HCT116 (cell line): ENCODE results near the gene AK4. TPM values are rescaled to one million over a fixed set of nuclear protein-coding genes. Genes with fewer than 3 reads are reported as not detected.

Experiments
- ATAC-seq: fragments of 200-7000 bp; cut with Tn5 transposase; 2 replicates; pipeline ENCODE4 v1.9.1; 2020; ENCODE audit warnings: mild to moderate bottlenecking, moderate library complexity
- BruUV-seq: library from RNA; stranded (reverse); fragments of 400-500 nt; replicated peaks from 2 replicates; lab custom pipeline; 2021; lab: Mats Ljungman, UMichigan
- CTCF ChIA-PET: fragments of 300-600 bp; sonication (Branson Sonifier 250); formaldehyde crosslinking; loops from one replicate; lab custom pipeline; 2021; ENCODE audit warnings: antibody characterized with exemption; lab: Charles Lee
- POLR2A ChIA-PET: fragments of 300-600, 350-600 bp; sonication (Branson Sonifier 250); formaldehyde crosslinking; loops from one replicate; lab custom pipeline; 2021; ENCODE audit warnings: antibody characterized with exemption; lab: Charles Lee
- RAD21 ChIA-PET, 2 experiments: fragments of 300-600 bp; sonication (Branson Sonifier 250); formaldehyde crosslinking; loops; one replicate each; lab custom pipeline; 2023; ENCODE audit warnings: low total read pairs in 2 of 2; ENCODE audit not compliant: uncharacterized antibody in 2 of 2, unreplicated experiment in 2 of 2, low non-redundant PET in 1 of 2; lab: Charles Lee
- DNase-seq: peaks from one replicate; pipeline ENCODE4 v3.0.0-alpha.2; 2010; ENCODE audit warnings: low read depth, low spot score
- H2AFZ ChIP-seq: fragments of 200-600 bp; shearing (Covaris generic), sonication (generic); 2 replicates; pipeline ENCODE4 v1.6.1; 2017; ENCODE audit warnings: low read depth, mixed run types, mixed read lengths, antibody characterized with exemption, low read length; ENCODE audit not compliant: poor library complexity, severe bottlenecking
- H3K27ac ChIP-seq: 2 replicates; pipeline ENCODE4 v1.5.1; 2012; ENCODE audit warnings: low read depth, low read length
- H3K27me3 ChIP-seq: fragments of 200-600 bp; sonication (generic); 2 replicates; pipeline ENCODE4 v1.6.1; 2016; ENCODE audit warnings: mixed run types, low read length, mixed read lengths; ENCODE audit not compliant: insufficient read depth
- H3K36me3 ChIP-seq, 2 experiments: fragments of 200-500 bp in 1 of 2; fragments of 200-600 bp in 1 of 2; sonication (Bioruptor generic) in 1 of 2; sonication (generic) in 1 of 2; 2 replicates each; pipeline versions ENCODE4 v1.5.1 to v1.6.1; 2014 to 2016; ENCODE audit warnings: low read length in 2 of 2, inconsistent platforms in 1 of 2, mixed read lengths in 1 of 2, mixed run types in 1 of 2; ENCODE audit not compliant: insufficient read depth in 2 of 2, control insufficient read depth in 1 of 2
- H3K4me1 ChIP-seq, 2 experiments: fragments of 200-600 bp in 1 of 2; sonication (generic) in 1 of 2; 2 replicates each; pipeline versions ENCODE4 v1.5.1 to v1.6.1; 2012 to 2017; ENCODE audit warnings: low read length in 2 of 2, inconsistent platforms in 1 of 2, mild to moderate bottlenecking in 1 of 2, mixed read lengths in 1 of 2, mixed run types in 1 of 2, moderate library complexity in 1 of 2; ENCODE audit not compliant: insufficient read depth in 2 of 2, control insufficient read depth in 1 of 2
- H3K4me2 ChIP-seq: fragments of 200-600 bp; sonication (generic); 2 replicates; pipeline ENCODE4 v1.6.1; 2017; ENCODE audit warnings: mixed run types, low read length, mixed read lengths
- H3K4me3 ChIP-seq, 2 experiments: fragments of 200-600 bp in 1 of 2; sonication (generic) in 1 of 2; replicated peaks in 1 of 2; 2 replicates each; pipeline ENCODE4 v1.5.1; 2011 to 2016; ENCODE audit warnings: low read length in 2 of 2, control low read depth in 1 of 2, low read depth in 1 of 2, mild to moderate bottlenecking in 1 of 2, mixed read lengths in 1 of 2, mixed run types in 1 of 2
- H3K79me2 ChIP-seq: fragments of 200-600 bp; sonication (generic); 2 replicates; pipeline ENCODE4 v1.6.1; 2017; ENCODE audit warnings: mild to moderate bottlenecking, mixed run types, low read length, moderate library complexity, mixed read lengths; ENCODE audit not compliant: insufficient read depth
- H3K9ac ChIP-seq: fragments of 200-600 bp; sonication (generic); 2 replicates; pipeline ENCODE4 v1.6.1; 2016; ENCODE audit warnings: low read length, mixed read lengths
- H3K9me2 ChIP-seq: fragments of 200-600 bp; sonication (generic), shearing (Covaris generic); 2 replicates; pipeline ENCODE4 v1.6.1; 2017; ENCODE audit warnings: mixed run types, mild to moderate bottlenecking, moderate library complexity; ENCODE audit not compliant: insufficient read depth
- H3K9me3 ChIP-seq, 2 experiments: fragments of 200-500 bp in 1 of 2; fragments of 200-600 bp in 1 of 2; sonication (Bioruptor generic) in 1 of 2; sonication (generic) in 1 of 2; 2 replicates each; pipeline ENCODE4 v1.6.1; 2014 to 2017; ENCODE audit warnings: low read length in 2 of 2, mixed read lengths in 2 of 2, inconsistent platforms in 1 of 2, low read depth in 1 of 2, mild to moderate bottlenecking in 1 of 2, mixed run types in 1 of 2, moderate library complexity in 1 of 2; ENCODE audit not compliant: control insufficient read depth in 1 of 2, insufficient read depth in 1 of 2
- H4K20me1 ChIP-seq: fragments of 200-600 bp; sonication (generic), shearing (Covaris generic); 2 replicates; pipeline ENCODE4 v1.6.1; 2017; ENCODE audit warnings: mixed run types, mild to moderate bottlenecking, moderate library complexity; ENCODE audit not compliant: insufficient read depth
- ATF3 ChIP-seq: IDR thresholded peaks from 2 replicates; pipeline ENCODE4 v1.6.1; 2012
- CTCF ChIP-seq, 3 experiments: fragments of 200-600 bp in 1 of 3; sonication (generic) in 1 of 3; IDR thresholded peaks in 2 of 3; conservative IDR thresholded peaks in 1 of 3; 2 replicates each; pipeline ENCODE4 v1.5.1; 2012 to 2017; ENCODE audit warnings: low read depth in 2 of 3, low read length in 2 of 3, antibody characterized with exemption in 1 of 3, borderline replicate concordance in 1 of 3, control low read depth in 1 of 3, mild to moderate bottlenecking in 1 of 3, mixed read lengths in 1 of 3, mixed run types in 1 of 3, moderate library complexity in 1 of 3; ENCODE audit not compliant: insufficient read depth in 1 of 3
- ELF1 ChIP-seq: IDR thresholded peaks from 2 replicates; pipeline ENCODE4 v1.6.1; 2012; ENCODE audit warnings: low read depth, borderline replicate concordance
- EZH2 ChIP-seq: fragments of 200-600 bp; sonication (generic); IDR thresholded peaks from 2 replicates; pipeline ENCODE4 v1.6.1; 2017; ENCODE audit warnings: antibody characterized with exemption, mixed run types
- RAD21 ChIP-seq: IDR thresholded peaks from 2 replicates; pipeline ENCODE4 v1.6.1; 2012; ENCODE audit warnings: low read depth, mild to moderate bottlenecking
- ZNF274 ChIP-seq: fragments of 200-500 bp; sonication (Bioruptor generic); IDR thresholded peaks from 2 replicates; pipeline ENCODE4 v1.6.1; 2014; ENCODE audit warnings: mild to moderate bottlenecking, low read depth, low read length, inconsistent platforms
- intact Hi-C: fragments of 100-400 bp; cut with micrococcal nuclease; formaldehyde crosslinking; loops from 2 replicates; pipeline ENCODE4 v1.10.0; 2022
- total RNA-seq: library from RNA; stranded (reverse); gene quantifications from one replicate; pipeline ENCODE4 v1.2.1, GENCODE V29; 2021; ENCODE audit not compliant: unreplicated experiment

AK4 gene
- total RNA-seq, 1 experiment from 2014 or later: 51.5 TPM

GRCh38 chr1:65153635-65154034 is 5.6 kb downstream of the AK4 start:
- POLR2A ChIA-PET: no interaction called here
- intact Hi-C loops: no loop called here
- no TSS peak for BruUV-seq

More at GRCh38 chr1:65153635-65154034, 5.6 kb downstream of the AK4 start:
- TF ChIP-seq CTCF (IDR thresholded peaks at IDR 0.05 in 2 of 3, conservative IDR thresholded peaks at IDR 0.05 in 1 of 3; ENCODE audit: borderline replicate concordance in 1 of 3, insufficient read depth in 1 of 3, low read depth in 2 of 3, low read length in 2 of 3) (no peak), RAD21 (no peak), ELF1 (no peak), ZNF274 (no peak), EZH2 (no peak), ATF3 (no peak)
- Histone ChIP-seq H3K4me2 (no peak overlapping the region), H3K4me1 (peaks cover 0 to 10% of the 10 kb centered on the region in 2 experiments; a peak in 2 of 4 replicates), H3K9me2 (no peaks in the 10 kb centered on the region), H3K79me2 (peaks cover 92% of the 10 kb centered on the region), H3K9ac (no peak overlapping the region), H3K4me3 (no peak overlapping the region), H3K27ac (no peak overlapping the region), H3K27me3 (no peaks in the 10 kb centered on the region), H4K20me1 (peaks cover 3% of the 10 kb centered on the region; the same call in 1 of the 2 replicates), H3K36me3 (0 out of 4 replicates have a peak, but pooled peaks cover 0 to 2% of the 10 kb centered on the region in 2 experiments), H2AFZ (no peak overlapping the region), H3K9me3 (no peaks in the 10 kb centered on the region)
- DNase-seq: no peak
- no peak for ATAC-seq
- ChIA-PET CTCF (no interaction called here), RAD21 (no interaction called here)
